MCF 10A (cell line): ENCODE results near the gene FGFR4. TPM values are rescaled to one million over a fixed set of nuclear protein-coding genes. Genes with fewer than 3 reads are reported as not detected.

Experiments
- BruUV-seq: library from RNA; stranded (reverse); fragments of 400-500 nt; replicated peaks from 2 replicates; lab custom pipeline; 2021; lab: Mats Ljungman, UMichigan
- CTCF ChIA-PET: fragments of 300-600 bp; sonication (Branson Sonifier 250); formaldehyde crosslinking; extraction: SDS; loops from one replicate; lab custom pipeline; 2021; ENCODE audit warnings: antibody characterized with exemption, inconsistent platforms; lab: Yijun Ruan, JAX
- POLR2A ChIA-PET: fragments of 300-600, 350-650 bp; sonication (Branson Sonifier 250); formaldehyde crosslinking; extraction: SDS; loops from one replicate; lab custom pipeline; 2020; ENCODE audit warnings: antibody characterized with exemption, inconsistent platforms; lab: Yijun Ruan, JAX
- DNase-seq: peaks from one replicate; pipeline ENCODE4 v3.0.0-alpha.2; 2018; ENCODE audit not compliant: unreplicated experiment
- H3K27ac Mint-ChIP-seq: one replicate; pipeline ENCODE4 v1.8.0; 2022; ENCODE audit warnings: mild to moderate bottlenecking, low read depth, mixed read lengths; ENCODE audit not compliant: unreplicated experiment
- H3K27me3 Mint-ChIP-seq: one replicate; pipeline ENCODE4 v1.8.0; 2022; ENCODE audit warnings: mixed read lengths; ENCODE audit not compliant: insufficient read depth, unreplicated experiment
- H3K36me3 Mint-ChIP-seq: one replicate; pipeline ENCODE4 v1.8.0; 2022; ENCODE audit warnings: mild to moderate bottlenecking, moderate library complexity, mixed read lengths; ENCODE audit not compliant: insufficient read depth, unreplicated experiment
- H3K4me1 Mint-ChIP-seq: one replicate; pipeline ENCODE4 v1.8.0; 2022; ENCODE audit warnings: mixed read lengths; ENCODE audit not compliant: insufficient read depth, unreplicated experiment
- H3K4me3 Mint-ChIP-seq: one replicate; pipeline ENCODE4 v1.8.0; 2022; ENCODE audit warnings: mild to moderate bottlenecking, moderate library complexity, mixed read lengths; ENCODE audit not compliant: unreplicated experiment
- H3K9me3 Mint-ChIP-seq: one replicate; pipeline ENCODE4 v1.8.0; 2022; ENCODE audit warnings: mixed read lengths; ENCODE audit not compliant: unreplicated experiment
- CTCF ChIP-seq: fragments of 200-600 bp; IDR thresholded peaks from one replicate; pipeline ENCODE4 v1.8.0; 2022; ENCODE audit warnings: antibody characterized with exemption, mild to moderate bottlenecking; ENCODE audit not compliant: unreplicated experiment
- intact Hi-C: fragments of 100-400 bp; cut with micrococcal nuclease; formaldehyde crosslinking; loops from 2 replicates; pipeline ENCODE4 v1.14.1; 2022
- total RNA-seq: library from RNA; stranded (reverse); gene quantifications from 2 replicates; pipeline ENCODE4 v1.2.3, GENCODE V29; 2022

Gene FGFR4
- total RNA-seq, 1 experiment from 2014 or later = 1.8 TPM

DNA sequence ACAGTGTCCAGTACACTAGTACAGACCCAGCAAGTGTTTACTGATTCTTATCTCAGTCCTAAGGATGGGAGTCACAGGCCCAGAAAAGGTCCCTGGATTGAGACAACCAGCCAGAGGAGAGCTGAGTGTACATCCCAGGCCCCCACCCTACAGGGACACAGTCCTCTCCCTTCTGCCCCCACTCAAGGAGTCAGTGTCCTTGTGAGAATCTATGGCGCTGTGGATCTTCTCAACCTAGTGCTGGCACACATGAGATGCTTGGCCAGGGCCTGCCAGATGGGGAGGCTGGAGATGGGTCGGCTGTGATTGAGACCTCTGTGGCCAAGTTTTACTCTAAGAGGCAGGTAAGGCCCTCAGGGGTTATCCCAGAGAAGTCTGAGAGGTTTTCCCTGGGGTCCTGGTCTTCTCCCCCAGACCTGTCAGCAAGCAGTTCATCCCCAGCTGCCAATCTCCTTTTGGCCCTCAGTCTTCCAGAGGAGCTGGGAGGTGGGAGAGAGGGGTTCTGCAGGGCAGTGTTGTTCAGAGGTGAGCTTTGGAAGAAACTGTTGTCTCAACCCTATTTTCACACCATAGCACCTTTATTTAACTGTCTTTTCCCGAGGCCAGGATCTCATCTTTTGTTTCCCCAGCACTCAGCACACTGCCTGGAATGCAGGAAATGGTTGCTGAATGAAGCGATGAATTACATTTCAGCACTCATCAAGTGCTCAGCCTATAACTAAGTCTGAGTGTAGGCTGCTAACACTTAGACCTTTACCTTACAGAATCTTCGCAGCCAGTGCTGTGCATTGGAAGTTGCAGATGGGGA lies 43.7 kb downstream of the FGFR4 start:
- POLR2A ChIA-PET = interaction anchor here (0.6 kb wide), 1 partner anchor 273 kb away, joined by 3 read pairs; no protein-coding TSS in a partner anchor
- CTCF ChIA-PET = interaction anchor here (0.5 to 14.1 kb wide), 4 partner anchors 8 to 470 kb away, joined by 3 to 140 read pairs (median 4); no protein-coding TSS in a partner anchor
- H3K36me3 Mint-ChIP-seq = peaks cover 12% of the 10 kb centered on the region
- DNase-seq = no peak
- TF ChIP-seq CTCF = no peak
- no peaks in the 10 kb centered on the region for H3K9me3 Mint-ChIP-seq
- no peak overlapping the region for H3K4me3 Mint-ChIP-seq
- no TSS peak for BruUV-seq
- H3K27ac Mint-ChIP-seq = no peak overlapping the region
- intact Hi-C loops = no loop called here
- H3K27me3 Mint-ChIP-seq = no peaks in the 10 kb centered on the region
- H3K4me1 Mint-ChIP-seq = peaks cover 19% of the 10 kb centered on the region

- POLR2A ChIA-PET = interaction anchor here (0.6 kb wide), 1 partner anchor 273 kb away, joined by 3 read pairs; no protein-coding TSS in a partner anchor
- Mint-ChIP-seq H3K4me1 (peaks cover 23% of the 10 kb centered on the region), H3K4me3 (no peak overlapping the region), H3K27me3 (no peaks in the 10 kb centered on the region), H3K27ac (peak overlapping the region; percentile 31), H3K9me3 (no peaks in the 10 kb centered on the region), H3K36me3 (peaks cover 17% of the 10 kb centered on the region)
- intact Hi-C loops = no loop called here
- CTCF ChIA-PET = interaction anchor here (0.7 to 14.1 kb wide), 4 partner anchors 9 to 471 kb away, joined by 3 to 140 read pairs (median 3); no protein-coding TSS in a partner anchor
- no peak for TF ChIP-seq CTCF
- no peak for DNase-seq
- BruUV-seq = no TSS peak
Measured at GRCh38 chr5:177131019-177131320, 44.3 kb downstream of the FGFR4 start.

DNA sequence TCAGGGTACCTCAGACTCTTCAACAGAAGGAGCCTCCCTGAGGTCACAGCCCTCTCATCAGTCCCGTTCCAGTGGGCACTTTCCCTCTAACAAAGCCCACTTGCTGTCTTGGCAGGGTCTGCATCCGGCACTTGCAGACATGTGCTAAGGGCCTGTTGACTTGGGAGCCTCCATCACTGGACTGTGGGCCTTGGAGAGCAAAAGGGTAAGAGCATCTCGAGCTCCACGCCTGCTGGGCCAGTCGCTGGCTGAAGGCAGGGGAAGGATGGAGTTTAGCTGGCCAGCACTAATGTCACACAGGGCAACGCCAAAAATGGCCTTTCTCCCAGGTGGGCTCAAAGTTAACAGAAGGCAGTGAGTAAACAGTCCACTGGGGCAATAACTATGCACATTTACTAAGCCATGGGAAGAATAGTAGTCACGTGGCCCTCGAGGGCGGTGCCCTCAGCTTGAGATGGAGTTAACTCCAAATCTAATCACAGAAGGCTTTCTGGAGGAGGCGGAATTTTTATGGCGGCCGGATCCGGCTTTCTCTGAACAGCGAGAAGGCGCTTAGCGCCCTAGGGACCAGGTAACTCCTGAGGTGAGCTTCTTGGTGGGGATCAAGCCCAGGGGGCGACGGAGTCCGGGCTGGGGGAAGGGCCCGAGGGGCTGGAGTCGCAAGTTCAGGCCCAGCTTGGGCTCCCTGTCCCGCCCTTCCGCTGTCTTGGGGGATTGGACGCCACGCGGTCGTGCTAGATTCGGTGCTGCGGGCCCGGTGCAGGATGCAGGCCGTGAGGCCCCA lies 44.8 kb downstream of the FGFR4 start:
- H3K9me3 Mint-ChIP-seq = no peaks in the 10 kb centered on the region
- CTCF ChIA-PET = interaction anchor here (0.7 to 14.1 kb wide), 3 partner anchors 10 to 122 kb away, joined by 3 to 140 read pairs (median 3); no protein-coding TSS in a partner anchor
- H3K4me1 Mint-ChIP-seq = peaks cover 26% of the 10 kb centered on the region
- POLR2A ChIA-PET = no interaction called here
- no peak for TF ChIP-seq CTCF
- H3K27me3 Mint-ChIP-seq = no peaks in the 10 kb centered on the region
- H3K4me3 Mint-ChIP-seq = no peak overlapping the region
- H3K27ac Mint-ChIP-seq = peak overlapping the region; percentile 31
- H3K36me3 Mint-ChIP-seq = peaks cover 23% of the 10 kb centered on the region
- intact Hi-C loops = no loop called here
- no peak for DNase-seq
- no TSS peak for BruUV-seq
